IMR-90 (cell line): ENCODE data around the gene TBRG4. TPM values are rescaled to one million over a fixed set of nuclear protein-coding genes. Genes with fewer than 3 reads are reported as not detected.
A peak's percentile ranks its signal among the peaks of the same experiment; 100 is the strongest.

ENCODE experiments used
- ATAC-seq: fragments of 200-7000 bp; cut with Tn5 transposase; 2 replicates; pipeline ENCODE4 v1.9.1; 2020; ENCODE audit warnings: low read depth, mild to moderate bottlenecking, moderate library complexity
- BruUV-seq: library from RNA; stranded (reverse); fragments of 400-500 nt; replicated peaks from 2 replicates; lab custom pipeline; 2021; lab: Mats Ljungman, UMichigan
- CTCF ChIA-PET: fragments of 300-600 bp; formaldehyde crosslinking; extraction: SDS; loops from one replicate; lab custom pipeline; 2021; ENCODE audit warnings: antibody characterized with exemption; lab: Yijun Ruan, JAX
- POLR2A ChIA-PET: fragments of 300-600 bp; sonication (Branson Sonifier 250); formaldehyde crosslinking; loops from one replicate; lab custom pipeline; 2022; ENCODE audit warnings: antibody characterized with exemption; ENCODE audit not compliant: unreplicated experiment; lab: Charles Lee
- DNase-seq: peaks from one replicate; pipeline ENCODE4 v3.0.0; 2013
- H2AFZ ChIP-seq: replicated peaks from 2 replicates; pipeline ENCODE3; 2013; ENCODE audit warnings: low read length, mild to moderate bottlenecking; ENCODE audit not compliant: poor library complexity
- H2AK5ac ChIP-seq: 2 replicates; pipeline ENCODE4 v1.6.1; 2013; ENCODE audit warnings: low read depth, low read length, inconsistent platforms
- H2AK9ac ChIP-seq: replicated peaks from 2 replicates; pipeline ENCODE3; 2013; ENCODE audit warnings: mild to moderate bottlenecking, low read depth, low read length, moderate library complexity; ENCODE audit not compliant: poor library complexity
- H2BK120ac ChIP-seq: 2 replicates; pipeline ENCODE4 v1.6.1; 2013; ENCODE audit warnings: low read depth, low read length, inconsistent platforms
- H2BK15ac ChIP-seq: 3 replicates; pipeline ENCODE4 v1.6.1; 2013; ENCODE audit warnings: low read depth, low read length, inconsistent platforms
- H2BK20ac ChIP-seq: 2 replicates; pipeline ENCODE4 v1.6.1; 2013; ENCODE audit warnings: low read depth, mild to moderate bottlenecking, inconsistent platforms, low read length, moderate library complexity
- H2BK5ac ChIP-seq: 2 replicates; pipeline ENCODE4 v1.6.1; 2013; ENCODE audit warnings: mild to moderate bottlenecking, low read depth, low read length, inconsistent platforms; ENCODE audit not compliant: poor library complexity, severe bottlenecking
- H3K14ac ChIP-seq: replicated peaks from 2 replicates; pipeline ENCODE4 v1.6.1; 2013; ENCODE audit warnings: low read depth, low read length, inconsistent platforms
- H3K18ac ChIP-seq: 2 replicates; pipeline ENCODE4 v1.6.1; 2013; ENCODE audit warnings: low read depth, low read length, control low read depth
- H3K23ac ChIP-seq: 2 replicates; pipeline ENCODE4 v1.6.1; 2013; ENCODE audit warnings: low read depth, low read length, inconsistent platforms
- H3K27ac ChIP-seq: 2 replicates; pipeline ENCODE4 v1.5.1; 2013; ENCODE audit warnings: mild to moderate bottlenecking, control low read depth, low read length; ENCODE audit not compliant: insufficient read depth
- H3K27me3 ChIP-seq: 2 replicates; pipeline ENCODE4 v1.6.1; 2013; ENCODE audit warnings: low read length; ENCODE audit not compliant: control insufficient read depth, insufficient read depth
- H3K36me3 ChIP-seq: 2 replicates; pipeline ENCODE4 v1.6.1; 2013; ENCODE audit warnings: low read length, mixed read lengths; ENCODE audit not compliant: control insufficient read depth, insufficient read depth
- H3K4ac ChIP-seq: 2 replicates; pipeline ENCODE4 v1.6.1; 2013; ENCODE audit warnings: low read depth, low read length, inconsistent platforms
- H3K4me1 ChIP-seq: 2 replicates; pipeline ENCODE4 v1.6.1; 2013; ENCODE audit warnings: low read length, mixed read lengths; ENCODE audit not compliant: control insufficient read depth, insufficient read depth
- H3K4me2 ChIP-seq: 2 replicates; pipeline ENCODE4 v1.6.1; 2013; ENCODE audit warnings: low read depth, mild to moderate bottlenecking, control low read depth, low read length, moderate library complexity
- H3K4me3 ChIP-seq: 2 replicates; pipeline ENCODE4 v1.5.1; 2013; ENCODE audit warnings: low read depth, mild to moderate bottlenecking, control low read depth, low read length, moderate library complexity; ENCODE audit not compliant: insufficient read depth
- H3K56ac ChIP-seq: 2 replicates; pipeline ENCODE4 v1.6.1; 2013; ENCODE audit warnings: low read length, inconsistent platforms; ENCODE audit not compliant: insufficient read depth; ENCODE audit errors: extremely low read depth
- H3K79me1 ChIP-seq, 2 experiments: 2 replicates each; pipeline ENCODE4 v1.6.1; 2013; ENCODE audit warnings: low read length in 2 of 2, inconsistent platforms in 1 of 2, low read depth in 1 of 2
- H3K9ac ChIP-seq: 2 replicates; pipeline ENCODE4 v1.6.1; 2013; ENCODE audit warnings: low read depth, low read length, control low read depth
- H3K9me1 ChIP-seq: 2 replicates; pipeline ENCODE4 v1.6.1; 2013; ENCODE audit warnings: low read length, inconsistent platforms; ENCODE audit not compliant: insufficient read depth
- H3K9me3 ChIP-seq: 2 replicates; pipeline ENCODE4 v1.6.1; 2013; ENCODE audit warnings: low read length; ENCODE audit not compliant: control insufficient read depth, insufficient read depth
- H4K20me1 ChIP-seq: 2 replicates; pipeline ENCODE4 v1.6.1; 2013; ENCODE audit warnings: low read length, inconsistent platforms; ENCODE audit not compliant: insufficient read depth
- H4K5ac ChIP-seq: 2 replicates; pipeline ENCODE4 v1.6.1; 2013; ENCODE audit warnings: mild to moderate bottlenecking, low read depth, low read length, control low read depth
- H4K8ac ChIP-seq, 2 experiments: 2 replicates each; pipeline ENCODE4 v1.6.1; 2013; ENCODE audit warnings: low read depth in 2 of 2, low read length in 2 of 2, control low read depth in 1 of 2, inconsistent platforms in 1 of 2
- H4K91ac ChIP-seq: 2 replicates; pipeline ENCODE4 v1.6.1; 2013; ENCODE audit warnings: low read depth, low read length, inconsistent platforms; ENCODE audit not compliant: insufficient read depth
- BHLHE40 ChIP-seq: fragments of 150-350 bp; IDR thresholded peaks from 2 replicates; pipeline ENCODE4 v1.6.1; 2016; ENCODE audit warnings: mild to moderate bottlenecking, low read depth, low read length
- CEBPB ChIP-seq: IDR thresholded peaks from 2 replicates; pipeline ENCODE4 v1.6.1; 2012; ENCODE audit warnings: low read depth, low read length, improper control_type of control experiment
- ELK1 ChIP-seq: fragments of 150-350 bp; IDR thresholded peaks from 2 replicates; pipeline ENCODE4 v1.6.1; 2016; ENCODE audit warnings: low read depth, mild to moderate bottlenecking, low read length, moderate library complexity, borderline replicate concordance
- MAZ ChIP-seq: IDR thresholded peaks from 2 replicates; pipeline ENCODE4 v1.6.1; 2012; ENCODE audit warnings: low read depth, mild to moderate bottlenecking, low read length, improper control_type of control experiment, moderate library complexity, borderline replicate concordance
- MXI1 ChIP-seq: IDR thresholded peaks from 2 replicates; pipeline ENCODE4 v1.6.1; 2012; ENCODE audit warnings: low read depth, mild to moderate bottlenecking, low read length, moderate library complexity, borderline replicate concordance
- SMC3 ChIP-seq: fragments of 150-350 bp; IDR thresholded peaks from 2 replicates; pipeline ENCODE4 v1.6.1; 2016; ENCODE audit warnings: low read depth, mild to moderate bottlenecking, antibody characterized with exemption, low read length, moderate library complexity
- WGBS, 2 experiments: methylation state at CpG; one replicate each; pipeline versions ENCODE4 v1.1.5 to v1.1.7; 2013; ENCODE audit warnings: missing lambda C conversion rate in 2 of 2; ENCODE audit not compliant: insufficient read length in 1 of 2; ENCODE audit errors: extremely low coverage in 2 of 2; 5-methylcytosine and 5-hydroxymethylcytosine counted together
- dilution Hi-C: fragments of 300-500 bp; cut with HindIII; formaldehyde crosslinking; loops from one replicate; pipeline ENCODE4 v1.14.3; 2018; ENCODE audit warnings: low sequenced_read_pairs; ENCODE audit not compliant: unreplicated experiment
- in situ Hi-C: fragments of 300-500 bp; cut with MboI; formaldehyde crosslinking; loops from 3 replicates; pipeline ENCODE4 v1.14.3; 2019; ENCODE audit warnings: low sequenced_read_pairs, inconsistent platforms, mixed read lengths
- intact Hi-C: fragments of 100-400 bp; cut with micrococcal nuclease; formaldehyde crosslinking; loops from 2 replicates; pipeline ENCODE4 v1.10.0; 2022
- polyA plus RNA-seq, 3 experiments: library from polyadenylated mRNA; depleted of rRNA; stranded (reverse); fragments of >200 nt; gene quantifications; 2 replicates each; pipeline ENCODE4 v1.2.3, GENCODE V29; 2012; ENCODE audit warnings: low replicate concordance in 1 of 3
- total RNA-seq: library from RNA; depleted of rRNA; stranded (reverse); fragments of >200 nt; gene quantifications from 2 replicates; pipeline ENCODE4 v1.2.3, GENCODE V29; 2012

The TBRG4 gene
- total and polyA plus RNA-seq, 2 of the 4 experiments (the other 2 are of a cell fraction) = 71.6 to 77.6 TPM

DNA sequence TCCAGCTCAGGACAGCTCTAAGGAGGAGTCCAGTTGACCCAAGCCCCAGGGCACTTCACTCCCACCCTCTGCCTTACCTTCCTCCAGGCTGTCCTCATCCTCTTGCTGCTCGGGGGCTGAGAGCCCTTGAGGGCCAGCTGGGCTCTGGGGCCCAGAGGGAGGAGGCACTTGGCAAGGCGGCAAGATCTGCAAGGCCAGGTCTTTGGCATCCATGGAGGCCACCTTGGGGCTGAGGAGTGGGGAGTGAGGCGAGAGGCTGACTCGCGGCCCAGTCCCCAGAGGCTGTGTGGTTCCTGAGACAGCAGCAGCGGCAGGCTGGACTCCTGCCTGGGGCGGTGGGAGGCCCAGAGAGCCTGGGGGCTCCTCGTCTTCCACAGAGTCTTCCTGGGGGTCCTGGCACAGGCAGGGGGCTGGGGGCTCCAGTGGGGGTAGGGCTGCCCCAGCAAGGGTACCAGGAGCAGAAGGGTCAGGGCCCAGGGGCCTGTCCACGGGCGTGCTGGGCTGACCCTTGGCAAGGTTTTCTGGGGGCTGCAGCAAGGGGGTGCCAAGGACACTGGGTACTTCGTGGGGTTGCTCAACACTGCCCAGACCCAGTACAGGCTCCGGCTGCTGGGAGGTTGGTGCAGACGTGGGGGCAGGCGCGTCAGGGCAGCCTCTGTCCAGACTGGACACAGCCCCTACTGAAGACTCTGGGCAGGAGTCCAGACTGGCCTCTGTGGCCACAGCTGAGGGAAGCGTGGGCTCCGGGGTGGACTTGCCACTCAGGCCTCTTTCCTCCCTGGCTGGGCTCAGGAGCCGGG is 29.3 kb downstream of the TBRG4 start (continued):
- no peak for TF ChIP-seq MAZ

DNA sequence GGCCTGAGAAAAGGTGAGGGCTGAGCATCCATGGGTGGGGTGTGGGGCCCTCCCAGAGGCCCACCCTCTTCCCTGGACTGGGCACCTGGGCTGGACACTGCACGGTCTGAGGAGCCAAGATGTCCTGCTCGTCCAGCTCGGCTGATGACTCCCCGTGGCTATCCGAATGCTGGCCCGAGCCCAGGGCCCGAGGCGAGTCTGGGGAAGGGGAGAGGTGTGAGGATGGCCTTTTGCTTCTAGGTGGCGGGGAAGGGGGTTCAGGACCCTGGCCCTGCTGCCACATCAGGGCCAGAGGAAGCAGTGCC is 29.9 kb downstream of the TBRG4 start:
- BruUV-seq = no TSS peak
- Histone ChIP-seq H3K14ac (no peak overlapping the region), H2BK20ac (no peak overlapping the region), H3K27me3 (no peaks in the 10 kb centered on the region), H3K18ac (no peak overlapping the region), H3K9ac (no peak overlapping the region), H4K8ac (no peak overlapping the region), H2AK9ac (peak overlapping the region; percentile 42), H4K20me1 (peaks cover 4% of the 10 kb centered on the region; the same call in 1 of the 2 replicates), H3K4ac (no peak overlapping the region), H2BK15ac (no peak overlapping the region), H3K4me2 (no peak overlapping the region), H2AFZ (peak overlapping the region; percentile 33), H2BK120ac (no peak overlapping the region), H4K5ac (no peak overlapping the region), H3K4me1 (no peaks in the 10 kb centered on the region), H3K9me3 (no peaks in the 10 kb centered on the region), H2BK5ac (no peak overlapping the region), H2AK5ac (no peak overlapping the region), H3K4me3 (no peak overlapping the region), H3K56ac (no peak overlapping the region), H4K91ac (no peak overlapping the region), H3K79me1 (no peaks in the 10 kb centered on the region), H3K36me3 (peaks cover 24% of the 10 kb centered on the region), H3K27ac (no peak overlapping the region), H3K9me1 (peaks cover 16% of the 10 kb centered on the region), H3K23ac (no peak overlapping the region)
- DNase-seq = no peak
- no peak for ATAC-seq
- WGBS, 2 experiments = no CpG with 5 or more reads among the region's 9 CpGs
- ChIA-PET POLR2A (no interaction called here), CTCF (no interaction called here)
- intact Hi-C loops = no loop called here
- in situ Hi-C loops = no loop called here
- TF ChIP-seq BHLHE40 (no peak), CEBPB (no peak), SMC3 (no peak), MXI1 (no peak), MAZ (no peak), ELK1 (no peak)
- dilution Hi-C loops = no loop called here
